ENCODE results near the gene STAC. TPM values are rescaled to one million over a fixed set of nuclear protein-coding genes. Genes with fewer than 3 reads are reported as not detected.

The STAC gene
- total RNA-seq, 2 experiments from 2014 or later, result 0.12 to 0.15 TPM

DNA sequence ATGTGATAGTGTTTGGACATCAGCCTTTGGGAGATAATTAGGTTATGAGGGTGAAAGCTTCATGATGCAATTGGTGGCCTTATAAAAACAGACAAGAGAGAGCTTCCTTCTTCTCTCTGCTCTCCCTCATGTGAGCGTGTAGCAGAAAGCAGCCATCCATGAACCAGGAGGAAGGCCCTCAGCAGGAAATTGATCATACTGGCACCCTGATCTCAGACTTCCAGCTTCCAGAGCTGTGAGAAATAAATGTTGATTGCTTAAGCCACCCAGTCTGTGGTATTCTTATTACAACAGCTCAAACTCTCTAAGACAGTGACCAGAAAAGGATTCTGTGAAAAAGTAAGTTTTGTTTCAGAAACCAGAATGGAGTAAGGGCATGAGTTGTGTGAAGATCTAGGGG is 13.3 kb downstream of the STAC start:
- peaks cover 6% of the 10 kb centered on the region for H3K27me3 Mint-ChIP-seq
- H3K27ac Mint-ChIP-seq, result no peak overlapping the region
- ChIA-PET POLR2A (no interaction called here), CTCF (interaction anchor here (1.1 kb wide), 1 partner anchor 11 kb away, joined by 3 read pairs; no protein-coding TSS in a partner anchor)
- DNase-seq, result no peak
- H3K9me3 Mint-ChIP-seq, result no peaks in the 10 kb centered on the region
- no peaks in the 10 kb centered on the region for H3K36me3 Mint-ChIP-seq (ENCODE audit: low read depth)
- no peak overlapping the region for H3K4me3 Mint-ChIP-seq
- no peaks in the 10 kb centered on the region for H3K4me1 Mint-ChIP-seq

DNA sequence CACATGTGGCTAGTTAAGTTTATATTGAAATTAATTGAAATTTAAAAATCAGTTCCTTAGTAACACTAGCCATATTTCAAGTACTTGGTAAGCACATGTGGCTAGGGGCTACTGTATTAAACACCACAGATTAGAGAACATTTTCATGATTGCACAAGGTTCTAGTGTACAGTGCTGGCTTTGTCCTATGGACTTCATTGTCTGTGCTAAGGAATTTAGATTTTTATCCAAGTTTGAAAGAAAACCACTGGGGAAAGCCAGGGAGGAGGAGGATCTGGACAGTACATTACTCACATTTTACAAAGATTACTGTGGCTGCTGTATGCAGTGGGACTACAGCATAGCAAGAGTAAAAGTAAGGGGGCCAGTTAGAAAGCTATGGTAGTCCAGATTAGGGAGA is 13.9 kb downstream of the STAC start:
- ChIA-PET POLR2A (no interaction called here), CTCF (interaction anchor here (1.1 kb wide), 1 partner anchor 10 kb away, joined by 3 read pairs; no protein-coding TSS in a partner anchor)
- H3K9me3 Mint-ChIP-seq, result no peaks in the 10 kb centered on the region
- DNase-seq, result no peak
- no peak overlapping the region for H3K4me3 Mint-ChIP-seq
- no peaks in the 10 kb centered on the region for H3K4me1 Mint-ChIP-seq
- H3K36me3 Mint-ChIP-seq (ENCODE audit: low read depth), result no peaks in the 10 kb centered on the region
- no peak overlapping the region for H3K27ac Mint-ChIP-seq
- H3K27me3 Mint-ChIP-seq, result peaks cover 6% of the 10 kb centered on the region

DNA sequence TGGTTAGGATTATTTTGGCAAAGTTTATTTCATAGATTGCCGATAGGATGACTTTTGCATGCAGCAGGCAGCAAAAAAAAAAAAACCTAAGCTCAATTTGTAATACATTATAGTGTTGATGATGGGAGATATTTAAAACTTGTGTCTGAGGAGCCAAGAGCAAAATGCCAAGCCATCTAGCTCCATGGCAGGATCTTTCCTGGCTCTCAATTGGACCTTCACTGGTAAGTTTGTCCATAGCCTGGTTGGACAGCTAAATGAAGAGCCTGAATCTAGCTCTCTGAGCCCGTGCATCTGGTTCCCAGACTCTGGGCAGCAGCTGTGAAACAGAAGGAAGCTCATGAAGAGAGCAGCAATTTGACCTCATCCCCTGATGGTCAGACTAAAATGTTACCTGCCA is 17.5 kb downstream of the STAC start:
- Mint-ChIP-seq H3K27me3 (peaks cover 3% of the 10 kb centered on the region), H3K4me3 (no peak overlapping the region), H3K36me3 (ENCODE audit: low read depth) (no peaks in the 10 kb centered on the region), H3K27ac (no peak overlapping the region), H3K9me3 (no peaks in the 10 kb centered on the region), H3K4me1 (no peaks in the 10 kb centered on the region)
- CTCF ChIA-PET, result interaction anchor here (0.7 kb wide), 1 partner anchor 295 kb away, joined by 3 read pairs; no protein-coding TSS in a partner anchor
- POLR2A ChIA-PET, result no interaction called here
- no peak for DNase-seq

DNA sequence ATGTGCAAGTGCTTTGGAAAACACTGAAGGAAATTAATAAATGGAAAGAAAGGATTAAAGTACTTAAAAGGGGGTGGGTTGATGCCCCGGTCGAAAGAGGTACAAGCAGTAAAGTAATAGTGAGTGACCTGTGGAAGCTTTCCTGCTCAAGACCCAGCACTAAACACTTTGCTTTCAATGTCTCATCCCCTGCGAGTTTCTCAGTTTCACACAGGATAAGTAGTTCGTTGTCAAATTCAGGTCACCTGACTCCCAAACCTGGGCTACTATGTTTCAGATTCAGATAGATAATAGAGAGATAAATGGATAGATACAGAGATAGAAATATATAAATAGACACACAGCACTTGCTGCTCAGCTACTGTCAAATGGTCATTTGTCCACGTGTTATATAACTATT is 19.6 kb downstream of the STAC start:
- Mint-ChIP-seq H3K36me3 (ENCODE audit: low read depth) (no peaks in the 10 kb centered on the region), H3K9me3 (no peaks in the 10 kb centered on the region), H3K4me1 (no peaks in the 10 kb centered on the region), H3K27ac (no peak overlapping the region), H3K4me3 (no peak overlapping the region), H3K27me3 (peaks cover 3% of the 10 kb centered on the region)
- no peak for DNase-seq
- CTCF ChIA-PET, result no interaction called here
- POLR2A ChIA-PET, result no interaction called here

- H3K36me3 Mint-ChIP-seq (ENCODE audit: low read depth), result no peaks in the 10 kb centered on the region
- POLR2A ChIA-PET, result no interaction called here
- peaks cover 3% of the 10 kb centered on the region for H3K27me3 Mint-ChIP-seq
- H3K27ac Mint-ChIP-seq, result no peak overlapping the region
- no peak overlapping the region for H3K4me3 Mint-ChIP-seq
- H3K9me3 Mint-ChIP-seq, result no peaks in the 10 kb centered on the region
- no peaks in the 10 kb centered on the region for H3K4me1 Mint-ChIP-seq
- CTCF ChIA-PET, result no interaction called here
- DNase-seq, result no peak
These were observed 20.8 kb downstream of the STAC start for GRCh38 chr3:36401056-36401455.

DNA sequence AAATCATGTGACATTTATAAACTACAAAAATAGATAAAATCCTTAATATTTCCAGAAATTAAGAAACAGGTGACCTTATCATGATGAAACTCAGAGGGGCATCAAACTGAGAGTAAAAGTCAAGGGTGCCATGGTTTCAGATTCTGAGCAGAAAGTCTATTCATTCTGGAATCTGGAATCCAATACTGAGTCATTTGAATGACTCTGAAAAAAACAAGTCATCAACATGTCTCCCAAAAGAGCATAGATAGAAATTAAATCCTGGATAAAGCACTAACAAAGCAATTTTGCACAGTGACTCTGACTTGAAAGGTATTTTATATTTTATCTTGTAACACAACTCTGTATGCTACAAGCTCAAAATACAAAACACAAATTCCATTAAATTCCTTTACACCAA is 23.4 kb downstream of the STAC start:
- CTCF ChIA-PET, result interaction anchor here (1.0 kb wide), 1 partner anchor 10 kb away, joined by 3 read pairs; no protein-coding TSS in a partner anchor
- POLR2A ChIA-PET, result no interaction called here
- H3K27ac Mint-ChIP-seq, result no peak overlapping the region
- no peak for DNase-seq
- H3K4me3 Mint-ChIP-seq, result no peak overlapping the region
- no peaks in the 10 kb centered on the region for H3K4me1 Mint-ChIP-seq
- H3K27me3 Mint-ChIP-seq, result no peaks in the 10 kb centered on the region
- H3K9me3 Mint-ChIP-seq, result no peaks in the 10 kb centered on the region
- no peaks in the 10 kb centered on the region for H3K36me3 Mint-ChIP-seq (ENCODE audit: low read depth)

GRCh38 chr3:36405190-36405589 is 24.9 kb downstream of the STAC start:
- no peaks in the 10 kb centered on the region for H3K9me3 Mint-ChIP-seq
- H3K27ac Mint-ChIP-seq, result no peak overlapping the region
- H3K4me1 Mint-ChIP-seq, result no peaks in the 10 kb centered on the region
- CTCF ChIA-PET, result interaction anchor here (1.0 kb wide), 1 partner anchor 49 kb away, joined by 4 read pairs; no protein-coding TSS in a partner anchor
- no peaks in the 10 kb centered on the region for H3K27me3 Mint-ChIP-seq
- POLR2A ChIA-PET, result no interaction called here
- no peak overlapping the region for H3K4me3 Mint-ChIP-seq
- no peaks in the 10 kb centered on the region for H3K36me3 Mint-ChIP-seq (ENCODE audit: low read depth)
- no peak for DNase-seq

DNA sequence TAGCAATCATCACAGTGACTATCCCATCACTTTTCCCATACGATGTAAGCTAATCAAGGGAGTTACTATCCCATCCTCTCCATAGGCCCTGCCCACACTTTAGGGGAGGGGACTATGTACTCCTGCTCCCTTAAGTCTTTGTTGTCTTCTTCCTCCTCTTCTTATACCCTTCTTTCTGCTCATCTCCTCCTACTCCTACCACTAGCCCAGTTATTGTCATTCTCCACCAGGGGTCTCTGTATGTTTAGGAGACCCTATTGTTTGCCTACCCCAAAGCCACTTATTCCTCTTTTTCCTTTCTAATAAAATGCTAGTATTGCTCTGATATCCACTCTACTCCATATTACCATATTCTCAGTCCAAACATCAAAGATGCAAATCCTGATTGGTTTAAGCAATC is 27.8 kb downstream of the STAC start:
- no peaks in the 10 kb centered on the region for H3K27me3 Mint-ChIP-seq
- no peaks in the 10 kb centered on the region for H3K4me1 Mint-ChIP-seq
- H3K9me3 Mint-ChIP-seq, result no peaks in the 10 kb centered on the region
- no peak overlapping the region for H3K27ac Mint-ChIP-seq
- DNase-seq, result no peak
- H3K36me3 Mint-ChIP-seq (ENCODE audit: low read depth), result no peaks in the 10 kb centered on the region
- no peak overlapping the region for H3K4me3 Mint-ChIP-seq
- ChIA-PET POLR2A (no interaction called here), CTCF (no interaction called here)

- no peak for DNase-seq
- Mint-ChIP-seq H3K9me3 (no peaks in the 10 kb centered on the region), H3K4me1 (no peaks in the 10 kb centered on the region), H3K27ac (no peak overlapping the region), H3K36me3 (ENCODE audit: low read depth) (no peaks in the 10 kb centered on the region), H3K27me3 (no peaks in the 10 kb centered on the region), H3K4me3 (no peak overlapping the region)
- ChIA-PET CTCF (interaction anchor here (0.6 kb wide), 1 partner anchor 242 kb away, joined by 3 read pairs; no protein-coding TSS in a partner anchor), POLR2A (no interaction called here)
These were observed 29.6 kb downstream of the STAC start for GRCh38 chr3:36409862-36410261.

- Mint-ChIP-seq H3K27me3 (no peaks in the 10 kb centered on the region), H3K4me3 (no peak overlapping the region), H3K27ac (no peak overlapping the region), H3K36me3 (ENCODE audit: low read depth) (no peaks in the 10 kb centered on the region), H3K9me3 (peaks cover 2% of the 10 kb centered on the region), H3K4me1 (no peaks in the 10 kb centered on the region)
- ChIA-PET CTCF (no interaction called here), POLR2A (no interaction called here)
- no peak for DNase-seq
These were observed 31.3 kb downstream of the STAC start for GRCh38 chr3:36411587-36411986.

DNA sequence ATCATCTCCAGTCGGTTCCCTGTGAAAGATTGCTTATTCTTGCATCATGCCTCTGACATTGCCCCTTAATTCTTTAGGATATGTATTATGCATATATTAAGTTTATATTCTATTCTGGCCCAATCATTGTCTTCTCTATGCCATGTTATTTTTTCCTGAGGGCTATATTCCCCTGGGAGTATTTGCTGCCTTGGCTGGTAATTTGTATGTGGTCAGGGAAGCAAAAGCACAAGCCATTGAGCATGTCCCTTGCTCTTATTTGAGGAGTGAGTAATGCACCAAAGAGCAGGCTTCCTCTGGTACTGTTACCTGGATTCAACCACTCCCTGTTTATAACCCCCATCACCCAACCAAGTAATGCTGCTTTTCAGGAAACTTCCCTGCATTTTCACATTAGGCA is 36.3 kb downstream of the STAC start:
- DNase-seq, result no peak
- Mint-ChIP-seq H3K4me3 (no peak overlapping the region), H3K9me3 (peaks cover 2% of the 10 kb centered on the region), H3K27me3 (no peaks in the 10 kb centered on the region), H3K36me3 (ENCODE audit: low read depth) (no peaks in the 10 kb centered on the region), H3K4me1 (no peaks in the 10 kb centered on the region), H3K27ac (no peak overlapping the region)
- ChIA-PET POLR2A (no interaction called here), CTCF (no interaction called here)

GRCh38 chr3:36417237-36417636 is 36.9 kb downstream of the STAC start:
- Mint-ChIP-seq H3K4me3 (no peak overlapping the region), H3K9me3 (peaks cover 2% of the 10 kb centered on the region), H3K4me1 (no peaks in the 10 kb centered on the region), H3K36me3 (ENCODE audit: low read depth) (no peaks in the 10 kb centered on the region), H3K27ac (no peak overlapping the region), H3K27me3 (no peaks in the 10 kb centered on the region)
- POLR2A ChIA-PET, result no interaction called here
- CTCF ChIA-PET, result no interaction called here
- no peak for DNase-seq

DNA sequence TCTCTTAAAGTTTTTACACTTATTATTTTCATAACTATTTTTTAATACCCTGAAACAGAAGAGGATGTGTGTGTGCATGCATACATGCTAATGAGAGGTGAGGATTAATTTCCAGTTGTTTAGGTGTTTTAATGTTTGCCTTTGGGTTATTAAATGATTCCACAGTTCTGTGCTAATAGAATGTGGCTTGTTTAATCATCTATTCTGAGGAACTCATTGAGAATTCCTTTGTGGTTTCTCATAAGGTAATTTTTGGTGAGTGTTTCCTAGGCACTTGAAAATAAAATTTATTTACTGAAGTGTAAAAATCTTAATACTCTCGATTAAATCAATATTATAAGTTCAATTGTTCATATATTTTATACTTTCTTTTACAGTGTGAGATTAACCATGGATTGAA is 38.0 kb downstream of the STAC start:
- Mint-ChIP-seq H3K27ac (no peak overlapping the region), H3K36me3 (ENCODE audit: low read depth) (no peaks in the 10 kb centered on the region), H3K27me3 (no peaks in the 10 kb centered on the region), H3K4me3 (no peak overlapping the region), H3K9me3 (peaks cover 2% of the 10 kb centered on the region), H3K4me1 (no peaks in the 10 kb centered on the region)
- POLR2A ChIA-PET, result no interaction called here
- no peak for DNase-seq
- CTCF ChIA-PET, result no interaction called here

DNA sequence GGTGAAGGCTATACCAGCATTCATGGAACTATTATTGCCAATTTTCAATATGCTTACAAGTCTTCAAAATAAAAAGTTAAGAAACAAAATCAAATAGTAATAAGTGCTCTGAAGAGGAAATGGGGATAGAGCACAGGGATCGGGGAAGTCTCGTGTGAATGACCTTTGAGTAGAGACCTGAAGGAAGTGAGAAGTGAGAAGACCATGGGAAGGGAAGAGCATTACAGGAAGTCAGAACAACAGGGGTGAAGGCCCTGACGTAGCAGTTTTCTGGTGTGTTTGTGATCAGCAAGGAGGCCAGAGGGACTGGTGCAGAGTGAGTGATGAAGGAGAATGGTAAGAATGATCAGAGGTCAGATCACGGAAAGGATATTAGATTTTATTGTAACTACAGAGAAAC is 48.1 kb downstream of the STAC start:
- Mint-ChIP-seq H3K4me1 (no peaks in the 10 kb centered on the region), H3K27me3 (no peaks in the 10 kb centered on the region)

More for the DNA sequence above, 48.1 kb downstream of the STAC start:
- POLR2A ChIA-PET, result no interaction called here
- no peaks in the 10 kb centered on the region for H3K36me3 Mint-ChIP-seq (ENCODE audit: low read depth)
- no peaks in the 10 kb centered on the region for H3K9me3 Mint-ChIP-seq
- CTCF ChIA-PET, result no interaction called here
- H3K27ac Mint-ChIP-seq, result no peak overlapping the region
- no peak overlapping the region for H3K4me3 Mint-ChIP-seq
- no peak for DNase-seq
